K562 (cell line): ENCODE results near the gene SHFL. TPM values are rescaled to one million over a fixed set of nuclear protein-coding genes. Genes with fewer than 3 reads are reported as not detected.

Experiments
- ATAC-seq: fragments of 200-7000 bp; cut with Tn5 transposase; 3 replicates; pipeline ENCODE4 v1.9.1; 2020; ENCODE audit warnings: moderate library complexity
- BruUV-seq: library from RNA; stranded (reverse); fragments of 400-500 nt; replicated peaks from 2 replicates; lab custom pipeline; 2021; lab: Mats Ljungman, UMichigan
- CTCF ChIA-PET: fragments of 300-600 bp; formaldehyde crosslinking; extraction: SDS; loops from one replicate; lab custom pipeline; 2021; ENCODE audit warnings: low intra/inter-chr PET ratio; lab: Yijun Ruan, JAX
- POLR2A ChIA-PET: fragments of 300-600, 350-650 bp; sonication (Branson Sonifier 250); formaldehyde crosslinking; extraction: SDS; loops from one replicate; lab custom pipeline; 2021; ENCODE audit warnings: antibody characterized with exemption, inconsistent platforms; lab: Yijun Ruan, JAX
- DNase-seq, 4 experiments: peaks; one replicate each; pipeline versions ENCODE4 v3.0.0 to v3.0.0-alpha.2; 2011 to 2018; ENCODE audit warnings: low spot score in 3 of 4, mixed read lengths in 3 of 4; ENCODE audit errors: extremely low read depth in 1 of 4
- FAIRE-seq: peaks from 2 replicates; lab custom pipeline; 2011; peaks lifted over from hg19 to GRCh38; lab: Jason Lieb, UNC
- H2AFZ ChIP-seq: 2 replicates; pipeline ENCODE4 v1.6.0; 2011; ENCODE audit warnings: low read depth, low read length, control low read depth, inconsistent platforms
- H3K27ac ChIP-seq: fragments of 200-600 bp; 3 replicates; pipeline ENCODE4 v1.8.0; 2011; ENCODE audit warnings: low read depth, mild to moderate bottlenecking, control low read depth, inconsistent platforms, low read length, moderate library complexity, mixed read lengths; ENCODE audit errors: extremely low read depth
- H3K27me3 ChIP-seq, 2 experiments: fragments of 300-600 bp in 1 of 2; 2 replicates in 1 of 2; 3 replicates in 1 of 2; pipeline versions ENCODE4 v1.6.0 to v1.8.0; 2011; ENCODE audit warnings: inconsistent platforms in 2 of 2, low read length in 2 of 2, mild to moderate bottlenecking in 1 of 2, mixed read lengths in 1 of 2, moderate library complexity in 1 of 2; ENCODE audit not compliant: control insufficient read depth in 2 of 2, insufficient read depth in 2 of 2
- H3K36me3 ChIP-seq: fragments of 300-600 bp; 3 replicates; pipeline ENCODE4 v1.8.0; 2011; ENCODE audit warnings: mild to moderate bottlenecking, low read length, inconsistent platforms; ENCODE audit not compliant: control insufficient read depth, insufficient read depth
- H3K4me1 ChIP-seq, 2 experiments: fragments of 200-600 bp in 1 of 2; replicated peaks in 1 of 2; 2 replicates in 1 of 2; 3 replicates in 1 of 2; pipeline versions ENCODE4 v1.5.1 to v1.8.0; 2011; ENCODE audit warnings: inconsistent platforms in 2 of 2, low read length in 2 of 2, mild to moderate bottlenecking in 1 of 2, mixed read lengths in 1 of 2, moderate library complexity in 1 of 2; ENCODE audit not compliant: control insufficient read depth in 2 of 2, insufficient read depth in 2 of 2
- H3K4me2 ChIP-seq: 2 replicates; pipeline ENCODE4 v1.6.1; 2011; ENCODE audit warnings: low read length, control low read depth, inconsistent platforms, mixed read lengths; ENCODE audit not compliant: insufficient read depth
- H3K4me3 ChIP-seq: fragments of 200-600 bp; sonication (generic), shearing (Covaris generic); 2 replicates; pipeline ENCODE4 v1.5.1; 2016; ENCODE audit warnings: control low read depth, inconsistent platforms
- H3K79me2 ChIP-seq: fragments of 200-600 bp; 3 replicates; pipeline ENCODE4 v1.8.0; 2011; ENCODE audit warnings: low read length, inconsistent platforms; ENCODE audit not compliant: control insufficient read depth, insufficient read depth
- H3K9ac ChIP-seq, 2 experiments: 2 replicates each; pipeline versions ENCODE4 v1.6.0 to v1.6.1; 2011; ENCODE audit warnings: low read depth in 2 of 2, low read length in 2 of 2, control low read depth in 1 of 2, inconsistent platforms in 1 of 2, mild to moderate bottlenecking in 1 of 2, mixed read lengths in 1 of 2; ENCODE audit not compliant: insufficient read depth in 1 of 2
- H3K9me1 ChIP-seq: one replicate; pipeline ENCODE4 v1.6.0; 2011; ENCODE audit warnings: inconsistent platforms, mild to moderate bottlenecking, low read length, moderate library complexity; ENCODE audit not compliant: control insufficient read depth, insufficient read depth
- H3K9me3 ChIP-seq: replicated peaks from 2 replicates; pipeline ENCODE4 v1.5.1; 2011; ENCODE audit warnings: low read depth, low read length, inconsistent platforms; ENCODE audit not compliant: control insufficient read depth, insufficient read depth
- H4K20me1 ChIP-seq: replicated peaks from 2 replicates; pipeline ENCODE4 v1.6.1; 2011; ENCODE audit warnings: low read length, inconsistent platforms, mixed read lengths; ENCODE audit not compliant: control insufficient read depth, insufficient read depth
- ARID2 ChIP-seq: fragments of 450-650 bp; IDR thresholded peaks from 2 replicates; pipeline ENCODE4 v1.6.1; 2017; ENCODE audit warnings: antibody characterized with exemption, mild to moderate bottlenecking
- E2F3 ChIP-seq: fragments of 250-450 bp; sonication (Bioruptor Pico); IDR thresholded peaks from 2 replicates; pipeline ENCODE4 v1.4.0; 2020; ENCODE audit warnings: mild to moderate bottlenecking
- ELF4 ChIP-seq: fragments of 450-650 bp; formaldehyde crosslinking; IDR thresholded peaks from 2 replicates; pipeline ENCODE4 v1.4.0; 2022; ENCODE audit warnings: missing genetic modification characterization
- FOS ChIP-seq: IDR thresholded peaks from 3 replicates; pipeline ENCODE4 v1.6.1; 2011; ENCODE audit not compliant: insufficient read length; ENCODE audit errors: extremely low read depth
- HMG20B ChIP-seq: fragments of 250-450 bp; sonication (Bioruptor Pico); IDR thresholded peaks from 2 replicates; pipeline ENCODE4 v1.5.0; 2021; ENCODE audit warnings: mild to moderate bottlenecking
- KLF6 ChIP-seq: fragments of 250-450 bp; sonication (Bioruptor Pico); IDR thresholded peaks from 2 replicates; pipeline ENCODE4 v1.4.0; 2020; ENCODE audit warnings: mild to moderate bottlenecking, moderate library complexity, borderline replicate concordance
- LCOR ChIP-seq: sonication (generic); formaldehyde crosslinking; IDR thresholded peaks from 2 replicates; pipeline ENCODE4 v1.8.0; 2022; ENCODE audit warnings: mild to moderate bottlenecking, missing genetic modification reagents
- MAFK ChIP-seq: IDR thresholded peaks from 2 replicates; pipeline ENCODE4 v1.6.1; 2011; ENCODE audit warnings: low read length, improper control_type of control experiment
- MTF1 ChIP-seq: fragments of 250-450 bp; sonication (Bioruptor Pico); IDR thresholded peaks from 2 replicates; pipeline ENCODE4 v1.9.0; 2021; ENCODE audit warnings: moderate library complexity, mild to moderate bottlenecking, inconsistent platforms, borderline replicate concordance
- NCOA4 ChIP-seq: fragments of 450-650 bp; IDR thresholded peaks from 2 replicates; pipeline ENCODE4 v1.6.1; 2018; ENCODE audit warnings: mild to moderate bottlenecking; ENCODE audit not compliant: partially characterized antibody
- NFIX ChIP-seq: fragments of 250-450 bp; sonication (Bioruptor Pico); IDR thresholded peaks from 2 replicates; pipeline ENCODE4 v1.4.0; 2020; ENCODE audit warnings: low read depth, mild to moderate bottlenecking, moderate library complexity
- NR4A1 ChIP-seq, 2 experiments: fragments of 250-450 bp in 1 of 2; fragments of 450-650 bp in 1 of 2; sonication (Bioruptor Pico) in 1 of 2; IDR thresholded peaks; 2 replicates each; pipeline versions ENCODE4 v1.4.0 to v1.6.1; 2016 to 2020; ENCODE audit warnings: mild to moderate bottlenecking in 2 of 2, missing compliant biosample characterization in 1 of 2, missing genetic modification characterization in 1 of 2, moderate library complexity in 1 of 2
- OTX1 ChIP-seq: fragments of 450-650 bp; formaldehyde crosslinking; IDR thresholded peaks from 2 replicates; pipeline ENCODE4 v1.4.0; 2022; ENCODE audit warnings: mild to moderate bottlenecking
- SMARCA4 ChIP-seq: fragments of 450-650 bp; IDR thresholded peaks from 2 replicates; pipeline ENCODE4 v1.6.1; 2016
- TEAD1 ChIP-seq, 2 experiments: fragments of 450-650 bp in 1 of 2; sonication (generic) in 1 of 2; formaldehyde crosslinking; IDR thresholded peaks; 2 replicates each; pipeline versions ENCODE4 v1.4.0 to v1.8.0; 2020 to 2022; ENCODE audit warnings: mild to moderate bottlenecking in 2 of 2, missing genetic modification reagents in 1 of 2
- TFAM ChIP-seq: fragments of 250-450 bp; sonication (Bioruptor Pico); conservative IDR thresholded peaks from 2 replicates; pipeline ENCODE4 v1.5.0; 2021; ENCODE audit warnings: mild to moderate bottlenecking, moderate library complexity
- ZNF584 ChIP-seq: fragments of 200-800 bp; sonication (Bioruptor generic); IDR thresholded peaks from 2 replicates; pipeline ENCODE4 v1.6.1; 2016; ENCODE audit warnings: low read depth, mild to moderate bottlenecking, missing genetic modification characterization, missing compliant biosample characterization
- ZSCAN29 ChIP-seq: fragments of 450-650 bp; IDR thresholded peaks from 2 replicates; pipeline ENCODE4 v1.6.1; 2017
- whole genome bisulfite sequencing: fragments of 100-300 bp; shearing (Covaris generic); methylation state at CpG from one replicate; pipeline ENCODE4 v1.1.6; 2016; ENCODE audit warnings: low coverage, mixed read lengths; ENCODE audit not compliant: insufficient coverage; ENCODE audit errors: missing lambda C conversion rate; 5-methylcytosine and 5-hydroxymethylcytosine counted together
- in situ Hi-C: fragments of 300-500 bp; cut with MboI; formaldehyde crosslinking; loops from 4 replicates; pipeline ENCODE4 v1.15.0; 2018; ENCODE audit warnings: inconsistent platforms, mixed read lengths
- intact Hi-C: fragments of 100-400 bp; cut with micrococcal nuclease; formaldehyde crosslinking; loops from 2 replicates; pipeline ENCODE4 v1.14.2; 2022
- polyA plus RNA-seq, 8 experiments: library from polyadenylated mRNA; depleted of rRNA in 4 of 8; stranded (reverse) in 5 of 8; unstranded in 3 of 8; fragments of >200 nt; fragmentation: Nextera tagmentation in 2 of 8; fragmentation: Illumina TruSeq in 1 of 8; extraction: Ambion mirVana in 2 of 8; extraction: Trizol in 1 of 8; gene quantifications; 2 replicates each; pipeline versions ENCODE4 v1.2.1 to v1.2.3, GENCODE V29; 2011 to 2014; ENCODE audit warnings: inconsistent platforms in 1 of 8, missing spikeins in 1 of 8
- total RNA-seq, 7 experiments: library from RNA; depleted of rRNA in 6 of 7; stranded (reverse); fragments of >200 nt in 6 of 7; fragmentation: Illumina TruSeq in 2 of 7; extraction: Trizol in 2 of 7; gene quantifications; 2 replicates each; pipeline versions ENCODE4 v1.2.1 to v1.2.3, GENCODE V29; 2011 to 2021; ENCODE audit warnings: low replicate concordance in 1 of 7
- TF ChIP-seq, protein P1 (sequence below), 2 experiments: fragments of 450-650 bp in 1 of 2; sonication (generic) in 1 of 2; formaldehyde crosslinking in 1 of 2; IDR thresholded peaks in 1 of 2; conservative IDR thresholded peaks in 1 of 2; 2 replicates each; pipeline versions ENCODE4 v1.6.1 to v1.8.1; 2016 to 2023; ENCODE audit warnings: mild to moderate bottlenecking in 2 of 2, moderate library complexity in 2 of 2, inconsistent platforms in 1 of 2, missing genetic modification reagents in 1 of 2

The SHFL gene
- total and polyA plus RNA-seq, 9 of the 15 experiments (the other 6 are each of a cell fraction or from before 2014, with no cell fraction given): 1.5 to 25.7 (median 13.0) TPM

DNA sequence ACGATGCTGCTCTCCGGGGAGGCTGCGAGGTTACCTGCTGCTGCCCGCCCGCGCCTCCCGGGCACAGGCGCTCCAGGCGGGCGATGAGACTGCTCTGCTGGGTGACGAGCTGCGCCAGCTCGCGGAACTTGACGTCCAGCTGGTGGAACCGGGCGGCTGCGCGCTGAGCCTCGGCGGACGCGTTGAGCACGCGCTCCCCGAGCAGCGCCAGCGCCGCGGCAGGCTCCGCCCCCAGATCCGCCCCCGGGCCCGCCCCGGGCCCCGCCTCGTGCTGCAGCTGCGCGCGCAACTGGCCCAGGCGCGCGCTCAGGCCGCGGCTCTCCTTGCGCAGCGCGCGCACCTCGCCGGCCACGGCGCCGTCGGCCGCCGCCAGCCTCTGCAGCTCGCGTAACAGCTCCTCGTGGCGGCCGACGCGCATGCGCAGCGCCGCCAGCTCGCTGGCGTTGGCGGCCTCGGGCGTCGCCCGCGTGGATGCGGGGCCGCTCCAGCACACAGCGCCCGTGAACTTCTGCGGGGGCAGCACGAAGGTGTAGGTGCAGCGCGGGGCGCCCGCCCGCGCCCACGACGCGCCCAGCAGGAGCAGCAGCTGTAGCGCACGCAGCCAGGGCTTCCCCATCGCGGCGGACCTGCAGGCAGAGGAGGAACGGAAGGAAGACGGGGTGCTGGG is 10.0 kb downstream of the SHFL start:
- H3K9me1 ChIP-seq: no peaks in the 10 kb centered on the region
- H3K79me2 ChIP-seq: no peaks in the 10 kb centered on the region
- H3K27ac ChIP-seq: peak overlapping the region; percentile 79
- H3K9ac ChIP-seq: peak overlapping the region; percentile 76 to 96
- intact Hi-C loops: no loop called here
- ATAC-seq (peak; percentile 92), FAIRE-seq (peak; percentile 75), DNase-seq (peak; percentile 94 to 99 (median 98))
- ChIA-PET POLR2A (interaction anchor here (0.6 to 2.8 kb wide), 11 partner anchors 10 to 299 kb away, joined by 3 to 19 read pairs (median 5); partner anchors contain the start of genes P2RY11 and PPAN), CTCF (no interaction called here)
- BruUV-seq: no TSS peak
- peak overlapping the region; percentile 38 for H3K4me3 ChIP-seq
- H2AFZ ChIP-seq: peak overlapping the region; percentile 96
- H3K27me3 ChIP-seq: no peaks in the 10 kb centered on the region
- WGBS: 1% methylated on average over 61 of the region's 97 CpGs
- H3K4me2 ChIP-seq: peak overlapping the region; percentile 80
- no peaks in the 10 kb centered on the region for H3K36me3 ChIP-seq
- peaks cover 24 to 44% of the 10 kb centered on the region in 2 experiments for H3K4me1 ChIP-seq
- H3K9me3 ChIP-seq: no peaks in the 10 kb centered on the region
- H4K20me1 ChIP-seq: no peaks in the 10 kb centered on the region
- in situ Hi-C loops: no loop called here
- TF ChIP-seq HMG20B: no peak
- no peak for TF ChIP-seq OTX1
- no peak for TF ChIP-seq NFIX (CRISPR knock-in tag)
- TF ChIP-seq, protein P1, sequence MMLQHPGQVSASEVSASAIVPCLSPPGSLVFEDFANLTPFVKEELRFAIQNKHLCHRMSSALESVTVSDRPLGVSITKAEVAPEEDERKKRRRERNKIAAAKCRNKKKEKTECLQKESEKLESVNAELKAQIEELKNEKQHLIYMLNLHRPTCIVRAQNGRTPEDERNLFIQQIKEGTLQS (IDR thresholded peaks at IDR 0.05): no peak
- TF ChIP-seq, protein P1 (CRISPR knock-in tag; conservative IDR thresholded peaks at IDR 0.05): no peak
- TF ChIP-seq ZSCAN29: no peak
- TF ChIP-seq TFAM (CRISPR knock-in tag): no peak
- no peak for TF ChIP-seq ARID2
- no peak; the same call in 1 of the 2 replicates for TF ChIP-seq LCOR
- no peak for TF ChIP-seq SMARCA4
- TF ChIP-seq E2F3: peak; percentile 67; the same call in 1 of the 2 replicates
- TF ChIP-seq TEAD1 (CRISPR knock-in tag; IDR thresholded peaks at IDR 0.05): 0 out of 4 replicates have a peak, but pooled peaks of 1 of the 2 experiments have one; percentile 20
- no peak for TF ChIP-seq ELF4
- TF ChIP-seq MAFK: no peak
- TF ChIP-seq ZNF584 (CRISPR knock-in tag): 0 out of 2 replicates have a peak, but pooled peaks have one; percentile 42
- no peak for TF ChIP-seq FOS
- no peak for TF ChIP-seq MTF1
- TF ChIP-seq KLF6 (CRISPR knock-in tag): no peak
- TF ChIP-seq NCOA4: no peak
- TF ChIP-seq NR4A1 (CRISPR knock-in tag; IDR thresholded peaks at IDR 0.05): no peak
- TF ChIP-seq NR4A1 (tag; IDR thresholded peaks at IDR 0.05): no peak; the same call in 1 of the 2 replicates
